ENCODE data around the gene YIPF4.
"Not testable (repeated sequence)": the region's sequence is repeated elsewhere in the genome, so short reads cannot be mapped to it uniquely, and the experiment has no call there.

DNA sequence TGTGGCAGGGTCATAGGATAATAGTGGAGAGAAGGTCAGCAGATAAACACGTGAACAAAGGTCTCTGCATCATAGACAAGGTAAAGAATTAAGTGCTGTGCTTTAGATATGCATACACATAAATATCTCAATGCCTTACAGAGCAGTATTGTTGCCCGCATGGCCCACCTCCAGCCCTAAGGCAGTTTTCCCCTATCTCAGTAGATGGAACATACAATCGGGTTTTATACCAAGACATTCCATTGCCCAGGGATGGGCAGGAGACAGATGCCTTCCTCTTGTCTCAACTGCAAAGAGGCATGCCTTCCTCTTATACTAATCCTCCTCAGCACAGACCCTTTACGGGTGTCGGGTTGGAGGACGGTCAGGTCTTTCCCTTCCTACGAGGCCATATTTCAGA, 1.9 kb upstream of the YIPF4 start:
- TF ChIP-seq CTCF (IDR thresholded peaks at IDR 0.05; ENCODE audit: insufficient read depth, low read length, poor library complexity, severe bottlenecking); EZH2phosphoT487 (conservative IDR thresholded peaks at IDR 0.05; ENCODE audit: low read length): not testable (repeated sequence)

All from SU-DHL-6 (cell line).